Cardiac muscle cell (in vitro differentiated cells and primary cell): ENCODE measurements around the gene IQGAP1. TPM values are rescaled to one million over a fixed set of nuclear protein-coding genes. Genes with fewer than 3 reads are reported as not detected.
"Not testable (repeated sequence)": the region's sequence is repeated elsewhere in the genome, so short reads cannot be mapped to it uniquely, and the experiment has no call there.

Source experiments
- DNase-seq, 2 donors: peaks; one replicate each; pipeline versions ENCODE4 v3.0.0 to v3.0.0-alpha.2; 2010 to 2017; ENCODE audit warnings: low read depth in 1 of 2, low spot score in 1 of 2
- H3K27ac ChIP-seq: fragments of 200-600 bp; sonication (generic); 2 replicates; pipeline ENCODE4 v1.5.1; 2016
- H3K27me3 ChIP-seq: fragments of 200-600 bp; sonication (generic); 2 replicates; pipeline ENCODE4 v1.6.0; 2016; ENCODE audit warnings: control low read depth
- H3K36me3 ChIP-seq: fragments of 200-600 bp; sonication (generic); 2 replicates; pipeline ENCODE4 v1.5.1; 2016; ENCODE audit warnings: control low read depth
- H3K4me1 ChIP-seq: fragments of 200-600 bp; sonication (generic); 2 replicates; pipeline ENCODE4 v1.8.1; 2017; ENCODE audit warnings: low read depth, mild to moderate bottlenecking, mixed run types
- H3K4me3 ChIP-seq: fragments of 200-600 bp; sonication (generic); 2 replicates; pipeline ENCODE4 v1.5.1; 2016; ENCODE audit warnings: mild to moderate bottlenecking
- H3K9me3 ChIP-seq: fragments of 200-600 bp; sonication (generic); 2 replicates; pipeline ENCODE4 v1.5.1; 2017; ENCODE audit warnings: low read depth, mild to moderate bottlenecking, control low read depth
- CTCF ChIP-seq: IDR thresholded peaks from 2 replicates; pipeline ENCODE4 v1.5.1; 2012; ENCODE audit warnings: low read depth, mild to moderate bottlenecking, low read length
- polyA plus RNA-seq: library from polyadenylated mRNA; unstranded; fragments of >200 nt; fragmentation: Nextera tagmentation; extraction: Ambion mirVana; gene quantifications from 2 replicates; pipeline ENCODE4 v1.2.1, GENCODE V29; 2016
- total RNA-seq: library from RNA; depleted of rRNA; stranded (reverse); fragments of >200 nt; gene quantifications from 2 replicates; pipeline ENCODE4 v1.2.3, GENCODE V29; 2016

IQGAP1 gene
- total and polyA plus RNA-seq, 2 experiments from 2014 or later, result 9.1 to 14.2 TPM

GRCh38 chr15:90497912-90498311 lies 109.9 kb downstream of the IQGAP1 start:
- Histone ChIP-seq H3K4me1 (peaks cover 27% of the 10 kb centered on the region), H3K27ac (peak overlapping the region; percentile 31), H3K36me3 (peaks cover 3% of the 10 kb centered on the region), H3K4me3 (no peak overlapping the region), H3K9me3 (no peaks in the 10 kb centered on the region), H3K27me3 (no peaks in the 10 kb centered on the region)
- TF ChIP-seq CTCF, result no peak
- DNase-seq, result peak in 1 of 2 donors; percentile 37

DNA sequence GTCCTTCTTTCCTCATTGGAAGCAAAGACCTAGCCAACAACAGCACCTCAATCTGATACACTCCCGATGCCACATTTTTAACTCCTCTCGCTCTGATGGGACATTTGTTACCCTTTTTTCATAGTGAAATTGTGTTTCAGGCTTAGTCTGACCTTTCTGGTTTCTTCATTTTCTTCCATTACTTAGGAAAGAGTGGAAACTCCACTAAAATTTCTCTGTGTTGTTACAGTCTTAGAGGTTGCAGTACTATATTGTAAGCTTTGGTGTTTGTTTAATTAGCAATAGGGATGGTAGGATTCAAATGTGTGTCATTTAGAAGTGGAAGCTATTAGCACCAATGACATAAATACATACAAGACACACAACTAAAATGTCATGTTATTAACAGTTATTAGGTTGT lies 112.1 kb downstream of the IQGAP1 start:
- Histone ChIP-seq H3K4me3 (no peak overlapping the region), H3K9me3 (no peaks in the 10 kb centered on the region), H3K36me3 (peaks cover 3% of the 10 kb centered on the region), H3K27me3 (no peaks in the 10 kb centered on the region), H3K4me1 (peaks cover 24% of the 10 kb centered on the region), H3K27ac (no peak overlapping the region)
- DNase-seq, result no peak
- TF ChIP-seq CTCF, result no peak

DNA sequence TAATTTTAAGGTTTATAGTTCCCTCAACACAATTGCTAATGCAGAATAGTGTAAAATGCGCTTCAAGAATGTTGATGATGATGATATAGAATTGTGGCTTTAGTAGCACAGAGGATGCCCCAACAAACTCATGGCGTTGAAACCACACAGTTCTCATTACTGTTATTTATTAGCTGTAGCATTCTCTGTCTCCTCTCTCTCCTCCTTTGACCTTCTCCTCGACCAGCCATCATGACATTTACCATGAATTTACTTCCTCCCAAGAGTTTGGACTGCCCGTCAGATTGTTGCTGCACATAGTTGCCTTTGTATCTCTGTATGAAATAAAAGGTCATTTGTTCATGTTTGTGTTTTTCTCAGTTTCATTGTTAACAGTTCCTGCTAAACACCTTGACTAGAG lies 113.9 kb downstream of the IQGAP1 start:
- no peaks in the 10 kb centered on the region for H3K27me3 ChIP-seq
- no peak overlapping the region for H3K27ac ChIP-seq
- TF ChIP-seq CTCF, result no peak
- no peak for DNase-seq
- H3K4me3 ChIP-seq, result no peak overlapping the region
- peaks cover 14% of the 10 kb centered on the region for H3K4me1 ChIP-seq
- H3K36me3 ChIP-seq, result peaks cover 3% of the 10 kb centered on the region
- H3K9me3 ChIP-seq, result no peaks in the 10 kb centered on the region

DNA sequence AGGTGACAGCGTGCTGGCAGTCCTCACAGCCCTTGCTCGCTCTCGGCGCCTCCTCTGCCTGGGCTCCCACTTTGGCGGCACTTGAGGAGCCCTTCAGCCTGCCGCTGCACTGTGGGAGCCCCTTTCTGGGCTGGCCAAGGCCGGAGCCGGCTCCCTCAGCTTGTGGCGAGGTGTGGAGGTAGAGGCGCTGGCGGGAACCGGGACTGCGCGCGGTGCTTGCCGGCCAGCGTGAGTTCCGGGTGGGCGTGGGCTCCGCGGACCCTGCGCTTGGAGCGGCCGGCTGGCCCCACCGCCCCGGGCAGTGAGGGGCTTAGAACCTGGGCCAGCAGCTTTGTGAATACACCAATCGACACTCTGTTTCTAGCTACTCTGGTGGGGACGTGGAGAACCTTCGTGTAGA lies 122.7 kb downstream of the IQGAP1 start:
- not testable (repeated sequence) for H3K4me3 ChIP-seq, DNase-seq, H3K27ac ChIP-seq, H3K9me3 ChIP-seq, H3K27me3 ChIP-seq, H3K36me3 ChIP-seq, H3K4me1 ChIP-seq

DNA sequence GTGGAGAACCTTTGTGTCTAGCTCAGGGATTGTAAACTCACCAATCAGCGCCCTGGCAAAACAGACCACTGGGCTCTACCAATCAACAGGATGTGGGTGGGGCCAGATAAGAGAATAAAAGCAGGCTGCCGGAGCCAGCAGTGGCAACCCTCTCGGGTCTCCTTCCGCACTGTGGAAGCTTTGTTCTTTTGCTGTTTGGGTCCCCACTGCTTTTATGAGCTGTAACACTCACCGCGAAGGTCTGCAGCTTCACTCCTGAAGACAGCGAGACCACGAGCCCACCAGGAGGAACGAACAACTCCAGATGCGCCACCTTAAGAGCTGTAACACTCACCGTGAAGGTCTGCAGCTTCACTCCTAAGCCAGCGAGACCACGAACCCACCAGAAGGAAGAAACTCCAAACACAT lies 123.2 kb downstream of the IQGAP1 start:
- not testable (repeated sequence) for H3K4me1 ChIP-seq, H3K27ac ChIP-seq, H3K27me3 ChIP-seq, H3K4me3 ChIP-seq, H3K9me3 ChIP-seq, DNase-seq, H3K36me3 ChIP-seq

- Histone ChIP-seq H3K27me3 (no peaks in the 10 kb centered on the region), H3K36me3 (no peaks in the 10 kb centered on the region), H3K4me1 (no peaks in the 10 kb centered on the region), H3K27ac (no peak overlapping the region), H3K9me3 (no peaks in the 10 kb centered on the region), H3K4me3 (no peak overlapping the region)
- DNase-seq, result no peak
- no peak for TF ChIP-seq CTCF
These were observed 124.2 kb downstream of the IQGAP1 start for GRCh38 chr15:90512276-90512675.

GRCh38 chr15:90512981-90513380 lies 124.9 kb downstream of the IQGAP1 start:
- Histone ChIP-seq H3K4me3 (no peak overlapping the region), H3K9me3 (no peaks in the 10 kb centered on the region), H3K36me3 (no peaks in the 10 kb centered on the region), H3K4me1 (no peaks in the 10 kb centered on the region), H3K27ac (no peak overlapping the region), H3K27me3 (no peaks in the 10 kb centered on the region)
- DNase-seq, result no peak
- no peak for TF ChIP-seq CTCF
